ENCODE data around the gene RAB6A. TPM values are rescaled to one million over a fixed set of nuclear protein-coding genes. Genes with fewer than 3 reads are reported as not detected.
"Not testable (repeated sequence)": the region's sequence is repeated elsewhere in the genome, so short reads cannot be mapped to it uniquely, and the experiment has no call there.

RAB6A gene
- total RNA-seq, 1 donor from 2014 or later: 237 TPM

DNA sequence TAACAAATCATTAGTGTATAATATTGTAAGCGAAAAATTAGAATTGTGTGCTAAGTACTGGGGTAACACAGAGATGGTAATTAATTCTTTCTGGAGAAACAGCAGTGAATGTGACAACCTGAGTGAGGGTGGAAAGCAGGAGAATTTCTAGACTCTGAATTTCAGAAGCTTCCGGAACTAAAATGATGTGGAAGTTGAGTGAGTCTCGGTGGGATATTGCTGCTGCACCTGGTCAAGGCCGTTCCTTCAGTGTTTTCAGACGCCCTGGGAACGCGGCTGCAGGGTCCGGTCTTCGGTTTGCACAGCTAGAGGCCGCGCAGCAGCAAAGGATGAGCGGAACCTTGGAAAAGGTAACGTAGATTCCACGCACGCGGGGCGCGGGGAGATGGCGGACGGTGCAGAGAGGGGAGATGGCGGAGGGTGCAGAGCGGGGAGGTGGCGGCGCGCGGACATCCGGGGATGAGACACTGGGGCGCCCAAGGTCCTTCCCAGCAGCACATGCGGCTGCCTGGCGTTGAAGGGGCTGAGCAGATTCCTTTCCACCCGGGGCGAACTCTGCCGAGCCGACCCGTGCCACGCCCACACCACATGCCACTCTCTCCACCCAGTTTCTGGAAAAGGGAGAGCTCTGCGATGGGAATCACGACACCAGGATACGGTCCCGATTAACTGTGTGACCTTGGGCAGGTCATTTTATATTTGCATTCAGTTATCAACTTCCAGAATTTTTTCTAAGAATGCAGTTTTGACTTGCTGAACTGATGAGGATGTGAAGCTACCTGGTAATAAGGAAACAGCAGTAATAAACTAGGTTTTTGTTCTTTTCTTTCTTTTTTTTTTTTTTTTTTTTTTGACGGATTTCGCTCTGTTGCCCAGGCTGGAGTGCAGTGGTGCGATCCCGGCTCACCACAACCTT is 27.0 kb upstream of the RAB6A start, which contains the start of gene MRPL48:
Gene MRPL48 (plus strand): TSS at position 232 of the 916 bp plus-strand sequence. CDS start 98 bp downstream, at position 330.
- DNase-seq (ENCODE audit: low read depth) (peak; percentile 80), FAIRE-seq (no peak)
- Histone ChIP-seq H3K4me3 (ENCODE audit: low read depth, low read length) (peak within 1 kb of the TSS; percentile 83), H3K36me3 (ENCODE audit: control insufficient read depth, insufficient read depth, low read length) (no peaks in the 10 kb centered on the region), H3K27me3 (ENCODE audit: control insufficient read depth, insufficient read depth, low read length) (no peaks in the 10 kb centered on the region)
- TF ChIP-seq CTCF (IDR thresholded peaks at IDR 0.05; ENCODE audit: insufficient read depth, low read length, severe bottlenecking): no peak

DNA sequence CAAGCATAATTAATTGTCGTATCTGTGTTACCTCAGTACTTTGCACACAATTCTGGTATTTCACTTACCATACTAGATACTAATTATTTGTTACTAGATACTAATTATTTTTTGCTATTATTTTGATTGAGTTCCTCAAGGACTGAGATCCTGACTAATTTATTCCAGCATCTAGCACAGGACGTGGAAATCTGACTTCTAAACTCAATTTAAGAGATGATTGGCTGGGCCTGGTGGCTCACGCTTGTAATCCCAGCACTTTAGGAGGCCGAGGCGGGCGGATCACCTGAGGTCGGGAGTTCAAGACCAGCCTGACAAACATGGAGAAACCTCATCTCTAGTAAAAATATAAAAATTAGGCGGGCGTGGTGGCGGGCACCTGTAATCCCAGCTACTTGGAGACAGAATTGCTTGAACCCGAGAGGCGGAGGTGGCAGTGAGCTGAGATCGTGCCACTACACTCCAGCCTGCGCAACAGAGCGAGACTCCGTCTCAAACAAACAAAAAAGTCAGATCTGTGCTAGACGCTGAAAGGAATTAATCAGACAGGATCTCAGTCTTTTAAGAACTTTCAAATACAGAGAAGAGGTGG is 26.3 kb upstream of the RAB6A start:
- Histone ChIP-seq H3K4me3 (ENCODE audit: low read depth, low read length) (peak overlapping the region; percentile 83), H3K27me3 (ENCODE audit: control insufficient read depth, insufficient read depth, low read length) (no peaks in the 10 kb centered on the region), H3K36me3 (ENCODE audit: control insufficient read depth, insufficient read depth, low read length) (no peaks in the 10 kb centered on the region)
- TF ChIP-seq CTCF (IDR thresholded peaks at IDR 0.05; ENCODE audit: insufficient read depth, low read length, severe bottlenecking): no peak
- DNase-seq (ENCODE audit: low read depth) (no peak), FAIRE-seq (no peak)

DNA sequence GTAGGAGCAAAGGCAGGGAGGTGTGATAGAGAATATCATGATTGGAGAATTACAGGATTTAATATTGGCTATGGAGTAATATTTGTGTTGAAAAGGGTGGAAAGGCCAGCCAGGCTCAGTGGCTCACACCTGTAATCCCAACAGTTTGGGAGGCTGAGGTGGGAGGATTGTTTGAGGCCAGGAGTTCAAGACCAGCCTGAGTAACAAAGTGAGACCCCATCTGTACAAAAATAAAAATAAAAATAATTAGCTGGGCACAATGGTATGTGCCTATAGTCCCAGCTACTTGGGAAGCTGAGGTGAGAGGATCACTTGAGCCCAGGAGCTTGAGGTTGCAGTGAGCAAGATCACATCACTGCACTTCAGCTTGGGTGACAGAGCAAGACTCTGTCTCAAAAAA is 24.6 kb upstream of the RAB6A start:
- DNase-seq (ENCODE audit: low read depth); H3K27me3 ChIP-seq (ENCODE audit: control insufficient read depth, insufficient read depth, low read length); FAIRE-seq; H3K36me3 ChIP-seq (ENCODE audit: control insufficient read depth, insufficient read depth, low read length); H3K4me3 ChIP-seq (ENCODE audit: low read depth, low read length): not testable (repeated sequence)

DNA sequence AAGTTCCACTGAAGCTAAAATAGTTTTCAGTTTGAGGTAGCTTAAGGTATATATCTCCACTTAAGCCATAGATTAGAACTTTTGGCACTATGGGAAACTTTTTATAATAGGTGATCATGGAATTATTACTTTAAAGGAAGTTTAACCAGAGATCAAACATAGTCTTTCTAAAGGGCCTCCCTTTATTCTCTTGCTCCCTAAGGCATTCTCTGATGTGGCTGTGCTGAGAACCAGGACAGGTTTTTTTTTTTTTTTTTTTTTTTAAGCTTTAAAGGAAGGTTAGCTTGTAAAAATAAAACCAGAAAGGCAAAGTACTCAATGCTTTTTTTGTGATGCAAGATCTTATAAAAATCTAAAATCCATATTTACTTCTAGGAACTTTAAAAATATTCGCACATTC is 23.9 kb upstream of the RAB6A start:
- H3K27me3 ChIP-seq (ENCODE audit: control insufficient read depth, insufficient read depth, low read length): no peaks in the 10 kb centered on the region
- no peak for TF ChIP-seq CTCF (IDR thresholded peaks at IDR 0.05; ENCODE audit: insufficient read depth, low read length, severe bottlenecking)
- no peak for FAIRE-seq
- no peak overlapping the region for H3K4me3 ChIP-seq (ENCODE audit: low read depth, low read length)
- DNase-seq (ENCODE audit: low read depth): no peak
- no peaks in the 10 kb centered on the region for H3K36me3 ChIP-seq (ENCODE audit: control insufficient read depth, insufficient read depth, low read length)

DNA sequence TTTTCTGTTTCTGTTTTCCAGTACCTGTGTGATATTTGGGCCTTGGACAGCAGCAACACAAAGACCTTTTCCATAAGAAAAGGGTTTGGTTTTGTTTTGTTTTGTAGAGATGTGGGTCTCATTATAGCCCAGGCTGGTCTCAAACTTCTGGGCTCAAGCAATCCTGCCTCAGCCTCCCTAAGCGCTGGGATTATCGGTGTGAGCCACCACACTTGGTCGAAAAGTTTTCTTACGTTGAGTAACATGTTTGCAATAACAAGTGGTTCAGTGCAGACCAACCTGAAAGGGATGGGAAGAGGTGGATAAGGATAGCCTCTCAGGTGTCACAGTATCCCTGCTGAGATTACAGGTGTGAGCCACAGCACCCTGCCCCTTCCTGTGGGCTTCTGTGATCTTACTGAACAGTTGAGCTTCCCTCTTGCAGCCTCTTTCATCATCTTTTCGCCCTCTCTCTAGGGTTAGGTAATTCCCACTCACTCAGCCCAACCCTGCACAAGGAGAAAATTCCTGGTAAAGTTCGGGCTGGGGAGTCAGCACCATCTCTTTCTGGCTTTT is 23.3 kb upstream of the RAB6A start:
- Histone ChIP-seq H3K27me3 (ENCODE audit: control insufficient read depth, insufficient read depth, low read length) (no peaks in the 10 kb centered on the region), H3K36me3 (ENCODE audit: control insufficient read depth, insufficient read depth, low read length) (no peaks in the 10 kb centered on the region), H3K4me3 (ENCODE audit: low read depth, low read length) (no peak overlapping the region)
- peak; percentile 25 for DNase-seq (ENCODE audit: low read depth)
- no peak for FAIRE-seq
- no peak for TF ChIP-seq CTCF (IDR thresholded peaks at IDR 0.05; ENCODE audit: insufficient read depth, low read length, severe bottlenecking)

DNA sequence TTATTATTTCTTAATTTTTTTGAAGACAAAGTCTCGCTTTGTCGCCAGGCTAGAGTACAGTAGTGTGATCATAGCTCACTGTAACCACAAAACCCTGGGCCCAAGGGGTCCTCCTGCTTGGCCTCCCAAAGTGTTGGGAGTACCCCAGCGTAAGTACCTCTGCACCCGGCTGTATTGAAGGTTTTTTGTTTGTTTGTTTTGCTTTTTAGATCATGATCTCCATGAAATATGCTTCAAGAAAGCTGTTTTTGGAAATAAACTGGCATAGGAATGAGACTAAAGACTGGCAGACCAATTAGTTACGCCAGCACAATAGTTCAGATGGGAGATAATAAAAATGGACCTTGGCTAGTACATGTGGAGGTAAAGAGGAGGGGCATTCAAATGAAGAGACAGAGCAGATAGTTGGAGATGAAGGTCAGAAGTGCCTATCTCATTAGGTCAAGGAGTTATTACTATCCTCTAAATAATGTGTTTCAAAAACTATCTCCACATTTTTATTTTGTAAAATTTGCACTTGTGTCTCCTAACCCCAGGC is 22.7 kb upstream of the RAB6A start:
- no peak for TF ChIP-seq CTCF (IDR thresholded peaks at IDR 0.05; ENCODE audit: insufficient read depth, low read length, severe bottlenecking)
- FAIRE-seq (no peak), DNase-seq (ENCODE audit: low read depth) (no peak)
- Histone ChIP-seq H3K27me3 (ENCODE audit: control insufficient read depth, insufficient read depth, low read length) (no peaks in the 10 kb centered on the region), H3K36me3 (ENCODE audit: control insufficient read depth, insufficient read depth, low read length) (no peaks in the 10 kb centered on the region), H3K4me3 (ENCODE audit: low read depth, low read length) (no peak overlapping the region)
